HepG2 (cell line): ENCODE results near the gene SLC25A25. TPM values are rescaled to one million over a fixed set of nuclear protein-coding genes. Genes with fewer than 3 reads are reported as not detected.

Experiments used
- ADNP ChIP-seq: sonication (generic); formaldehyde crosslinking; IDR thresholded peaks from 2 replicates; pipeline ENCODE4 v1.4.0; 2020; ENCODE audit warnings: missing genetic modification reagents
- ARID2 ChIP-seq: sonication (generic); formaldehyde crosslinking; IDR thresholded peaks from 2 replicates; pipeline ENCODE4 v1.8.1; 2022; ENCODE audit warnings: mild to moderate bottlenecking, missing genetic modification reagents, borderline replicate concordance
- ARID3A ChIP-seq: IDR thresholded peaks from 2 replicates; pipeline ENCODE4 v1.6.1; 2012; ENCODE audit warnings: low read depth, low read length, improper control_type of control experiment
- ARNT ChIP-seq: fragments of 450-650 bp; IDR thresholded peaks from 2 replicates; pipeline ENCODE4 v1.6.1; 2017
- DR1 ChIP-seq: sonication (generic); formaldehyde crosslinking; IDR thresholded peaks from 2 replicates; pipeline ENCODE4 v1.8.0; 2021; ENCODE audit warnings: mild to moderate bottlenecking, missing genetic modification reagents, inconsistent platforms
- FOSL2 ChIP-seq: sonication (generic); formaldehyde crosslinking; IDR thresholded peaks from 2 replicates; pipeline ENCODE4 v1.4.0; 2020; ENCODE audit warnings: missing genetic modification reagents
- NFAT5 ChIP-seq: sonication (generic); formaldehyde crosslinking; IDR thresholded peaks from 2 replicates; pipeline ENCODE4 v1.4.0; 2020; ENCODE audit warnings: missing genetic modification reagents
- SRF ChIP-seq: IDR thresholded peaks from 2 replicates; pipeline ENCODE4 v1.6.1; 2011; ENCODE audit warnings: mild to moderate bottlenecking, low read depth, low read length, moderate library complexity
- ZBTB8A ChIP-seq: sonication (generic); formaldehyde crosslinking; IDR thresholded peaks from 2 replicates; pipeline ENCODE4 v1.4.0; 2020; ENCODE audit warnings: mild to moderate bottlenecking, low read depth, missing genetic modification reagents, borderline replicate concordance
- ZNF136 ChIP-seq: sonication (generic); formaldehyde crosslinking; IDR thresholded peaks from 2 replicates; pipeline ENCODE4 v1.8.1; 2022; ENCODE audit warnings: low read depth, mild to moderate bottlenecking, moderate library complexity, missing genetic modification reagents
- ZNF367 ChIP-seq: sonication (generic); formaldehyde crosslinking; IDR thresholded peaks from 2 replicates; pipeline ENCODE4 v1.4.0; 2020; ENCODE audit warnings: missing genetic modification reagents, borderline replicate concordance
- ZNF503 ChIP-seq: sonication (generic); formaldehyde crosslinking; IDR thresholded peaks from 2 replicates; pipeline ENCODE4 v1.4.0; 2020; ENCODE audit warnings: missing genetic modification reagents
- ZNF574 ChIP-seq: sonication (generic); formaldehyde crosslinking; IDR thresholded peaks from 2 replicates; pipeline ENCODE4 v1.4.0; 2020; ENCODE audit warnings: missing genetic modification reagents
- ZNF577 ChIP-seq: sonication (generic); formaldehyde crosslinking; IDR thresholded peaks from 2 replicates; pipeline ENCODE4 v1.4.0; 2020; ENCODE audit warnings: mild to moderate bottlenecking, low read depth, missing genetic modification reagents, borderline replicate concordance
- ZNF737 ChIP-seq: sonication (generic); formaldehyde crosslinking; IDR thresholded peaks from 2 replicates; pipeline ENCODE4 v1.5.0; 2020; ENCODE audit warnings: missing genetic modification reagents, mild to moderate bottlenecking, borderline replicate concordance
- ZNF83 ChIP-seq: sonication (generic); formaldehyde crosslinking; IDR thresholded peaks from 2 replicates; pipeline ENCODE4 v1.4.0; 2020; ENCODE audit warnings: missing genetic modification reagents, mild to moderate bottlenecking, borderline replicate concordance
- polyA plus RNA-seq, 8 experiments: library from polyadenylated mRNA; depleted of rRNA in 3 of 8; stranded (reverse) in 7 of 8; unstranded in 1 of 8; fragments of >200 nt; fragmentation: Illumina TruSeq in 4 of 8; extraction: Trizol in 4 of 8; gene quantifications; 2 replicates each; pipeline versions ENCODE4 v1.2.1 to v1.2.3, GENCODE V29; 2011 to 2016; ENCODE audit warnings: low read depth in 4 of 8, missing spikeins in 1 of 8, mixed read lengths in 1 of 8; ENCODE audit not compliant: insufficient read depth in 1 of 8
- total RNA-seq, 5 experiments: library from RNA; depleted of rRNA; stranded (reverse); fragments of >200 nt; fragmentation: Illumina TruSeq; extraction: Trizol; gene quantifications; 2 replicates each; pipeline ENCODE4 v1.2.3, GENCODE V29; 2016; ENCODE audit warnings: low read depth in 1 of 5

The SLC25A25 gene
- total and polyA plus RNA-seq, 2 of the 13 experiments (the other 11 are each of a cell fraction or from before 2014, with no cell fraction given) = 10.5 to 24.8 TPM

- TF ChIP-seq ARID3A (peak; percentile 43; the same call in 1 of the 2 replicates), ARNT (no peak), NFAT5 (CRISPR knock-in tag) (no peak), ZNF83 (no peak), ARID2 (CRISPR knock-in tag) (no peak), ADNP (CRISPR knock-in tag) (no peak), SRF (no peak), ZNF737 (no peak), ZNF574 (CRISPR knock-in tag) (no peak), ZNF367 (no peak), FOSL2 (CRISPR knock-in tag) (peak; percentile 56), ZNF503 (CRISPR knock-in tag) (no peak), ZNF136 (no peak), DR1 (CRISPR knock-in tag) (no peak), ZNF577 (CRISPR knock-in tag) (no peak), ZBTB8A (no peak)
Observed at GRCh38 chr9:128034821-128035652, 33.0 kb upstream of the SLC25A25 start (continued).
